Erythroblast (primary cell): ENCODE measurements around the gene SBK1.

ENCODE experiments used
- GATA1 ChIP-seq: IDR thresholded peaks from 2 replicates; pipeline ENCODE4 v1.6.1; 2011; ENCODE audit warnings: low read depth, mild to moderate bottlenecking, control low read depth, low read length, moderate library complexity
- POLR2A ChIP-seq: IDR thresholded peaks from 2 replicates; pipeline ENCODE4 v1.6.1; 2011; ENCODE audit warnings: mild to moderate bottlenecking, low read length

DNA sequence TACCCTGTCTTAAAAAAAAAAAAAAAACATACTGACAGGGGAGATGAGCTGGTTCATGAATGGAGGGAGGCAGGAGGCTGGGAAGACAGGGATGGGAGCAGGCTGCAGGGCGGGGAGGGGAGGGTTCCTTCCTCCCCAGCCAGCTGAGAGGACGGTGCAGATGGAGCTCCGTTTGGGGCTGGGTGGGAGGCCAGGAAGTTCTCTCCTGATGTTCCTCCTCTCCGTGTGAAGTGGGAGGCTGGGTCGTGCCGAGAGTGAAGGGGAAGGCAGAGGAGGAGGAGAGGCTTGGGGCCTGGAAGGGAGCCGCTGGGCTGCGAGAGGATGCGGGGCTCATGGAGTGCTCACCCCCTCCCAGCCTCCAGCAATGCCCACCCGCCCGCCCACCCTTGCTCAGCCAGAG lies 21.3 kb downstream of the SBK1 start:
- no peak for TF ChIP-seq POLR2A
- no peak for TF ChIP-seq GATA1
